K562 (cell line): ENCODE measurements around the gene CHMP2A. TPM values are rescaled to one million over a fixed set of nuclear protein-coding genes. Genes with fewer than 3 reads are reported as not detected.

ENCODE experiments used
- ATAC-seq: fragments of 200-7000 bp; cut with Tn5 transposase; 3 replicates; pipeline ENCODE4 v1.9.1; 2020; ENCODE audit warnings: moderate library complexity
- BruUV-seq: library from RNA; stranded (reverse); fragments of 400-500 nt; replicated peaks from 2 replicates; lab custom pipeline; 2021; lab: Mats Ljungman, UMichigan
- CTCF ChIA-PET: fragments of 300-600 bp; formaldehyde crosslinking; extraction: SDS; loops from one replicate; lab custom pipeline; 2021; ENCODE audit warnings: low intra/inter-chr PET ratio; lab: Yijun Ruan, JAX
- POLR2A ChIA-PET: fragments of 300-600, 350-650 bp; sonication (Branson Sonifier 250); formaldehyde crosslinking; extraction: SDS; loops from one replicate; lab custom pipeline; 2021; ENCODE audit warnings: antibody characterized with exemption, inconsistent platforms; lab: Yijun Ruan, JAX
- DNase-seq, 4 experiments: peaks; one replicate each; pipeline versions ENCODE4 v3.0.0 to v3.0.0-alpha.2; 2011 to 2018; ENCODE audit warnings: low spot score in 3 of 4, mixed read lengths in 3 of 4; ENCODE audit errors: extremely low read depth in 1 of 4
- FAIRE-seq: peaks from 2 replicates; lab custom pipeline; 2011; peaks lifted over from hg19 to GRCh38; lab: Jason Lieb, UNC
- H2AFZ ChIP-seq: 2 replicates; pipeline ENCODE4 v1.6.0; 2011; ENCODE audit warnings: low read depth, low read length, control low read depth, inconsistent platforms
- H3K27ac ChIP-seq: fragments of 200-600 bp; 3 replicates; pipeline ENCODE4 v1.8.0; 2011; ENCODE audit warnings: low read depth, mild to moderate bottlenecking, control low read depth, inconsistent platforms, low read length, moderate library complexity, mixed read lengths; ENCODE audit errors: extremely low read depth
- H3K27me3 ChIP-seq, 2 experiments: fragments of 300-600 bp in 1 of 2; 2 replicates in 1 of 2; 3 replicates in 1 of 2; pipeline versions ENCODE4 v1.6.0 to v1.8.0; 2011; ENCODE audit warnings: inconsistent platforms in 2 of 2, low read length in 2 of 2, mild to moderate bottlenecking in 1 of 2, mixed read lengths in 1 of 2, moderate library complexity in 1 of 2; ENCODE audit not compliant: control insufficient read depth in 2 of 2, insufficient read depth in 2 of 2
- H3K36me3 ChIP-seq: fragments of 300-600 bp; 3 replicates; pipeline ENCODE4 v1.8.0; 2011; ENCODE audit warnings: mild to moderate bottlenecking, low read length, inconsistent platforms; ENCODE audit not compliant: control insufficient read depth, insufficient read depth
- H3K4me1 ChIP-seq, 2 experiments: fragments of 200-600 bp in 1 of 2; replicated peaks in 1 of 2; 2 replicates in 1 of 2; 3 replicates in 1 of 2; pipeline versions ENCODE4 v1.5.1 to v1.8.0; 2011; ENCODE audit warnings: inconsistent platforms in 2 of 2, low read length in 2 of 2, mild to moderate bottlenecking in 1 of 2, mixed read lengths in 1 of 2, moderate library complexity in 1 of 2; ENCODE audit not compliant: control insufficient read depth in 2 of 2, insufficient read depth in 2 of 2
- H3K4me2 ChIP-seq: 2 replicates; pipeline ENCODE4 v1.6.1; 2011; ENCODE audit warnings: low read length, control low read depth, inconsistent platforms, mixed read lengths; ENCODE audit not compliant: insufficient read depth
- H3K4me3 ChIP-seq: fragments of 200-600 bp; sonication (generic), shearing (Covaris generic); 2 replicates; pipeline ENCODE4 v1.5.1; 2016; ENCODE audit warnings: control low read depth, inconsistent platforms
- H3K79me2 ChIP-seq: fragments of 200-600 bp; 3 replicates; pipeline ENCODE4 v1.8.0; 2011; ENCODE audit warnings: low read length, inconsistent platforms; ENCODE audit not compliant: control insufficient read depth, insufficient read depth
- H3K9ac ChIP-seq, 2 experiments: 2 replicates each; pipeline versions ENCODE4 v1.6.0 to v1.6.1; 2011; ENCODE audit warnings: low read depth in 2 of 2, low read length in 2 of 2, control low read depth in 1 of 2, inconsistent platforms in 1 of 2, mild to moderate bottlenecking in 1 of 2, mixed read lengths in 1 of 2; ENCODE audit not compliant: insufficient read depth in 1 of 2
- H3K9me1 ChIP-seq: one replicate; pipeline ENCODE4 v1.6.0; 2011; ENCODE audit warnings: inconsistent platforms, mild to moderate bottlenecking, low read length, moderate library complexity; ENCODE audit not compliant: control insufficient read depth, insufficient read depth
- H3K9me3 ChIP-seq: replicated peaks from 2 replicates; pipeline ENCODE4 v1.5.1; 2011; ENCODE audit warnings: low read depth, low read length, inconsistent platforms; ENCODE audit not compliant: control insufficient read depth, insufficient read depth
- H4K20me1 ChIP-seq: replicated peaks from 2 replicates; pipeline ENCODE4 v1.6.1; 2011; ENCODE audit warnings: low read length, inconsistent platforms, mixed read lengths; ENCODE audit not compliant: control insufficient read depth, insufficient read depth
- CHD4 ChIP-seq: fragments of 200-600 bp; sonication (generic); IDR thresholded peaks from 3 replicates; pipeline ENCODE4 v1.6.1; 2012; ENCODE audit warnings: low read depth, mild to moderate bottlenecking, mixed read lengths, low read length, inconsistent platforms; ENCODE audit not compliant: insufficient read depth, insufficient replicate concordance, poor library complexity, severe bottlenecking
- E2F8 ChIP-seq: fragments of 450-650 bp; IDR thresholded peaks from 2 replicates; pipeline ENCODE4 v1.7.1; 2018; ENCODE audit warnings: mild to moderate bottlenecking, low read depth; ENCODE audit not compliant: partially characterized antibody
- ILK ChIP-seq: fragments of 450-650 bp; IDR thresholded peaks from 2 replicates; pipeline ENCODE4 v1.6.1; 2016; ENCODE audit warnings: missing genetic modification characterization, low read depth, mild to moderate bottlenecking, missing compliant biosample characterization, moderate library complexity, borderline replicate concordance
- POLR2G ChIP-seq: fragments of 200-400 bp; formaldehyde crosslinking; IDR thresholded peaks from 2 replicates; pipeline ENCODE4 v1.6.1; 2017; ENCODE audit warnings: low read depth, mild to moderate bottlenecking, antibody characterized with exemption, low read length, moderate library complexity
- RBFOX2 ChIP-seq: fragments of 200-400 bp; formaldehyde crosslinking; IDR thresholded peaks from 2 replicates; pipeline ENCODE4 v1.6.1; 2017; ENCODE audit warnings: low read depth, mild to moderate bottlenecking, low read length, moderate library complexity
- SIRT6 ChIP-seq: IDR thresholded peaks from one replicate; pipeline ENCODE4 v1.6.1; 2012; ENCODE audit warnings: low read depth, mild to moderate bottlenecking, control low read depth, inconsistent platforms, low read length, moderate library complexity
- SNIP1 ChIP-seq: fragments of 450-650 bp; IDR thresholded peaks from 2 replicates; pipeline ENCODE4 v1.7.1; 2017; ENCODE audit warnings: low read depth, mild to moderate bottlenecking
- TCF7L2 ChIP-seq: fragments of 150-350 bp; IDR thresholded peaks from 2 replicates; pipeline ENCODE4 v1.6.1; 2016; ENCODE audit warnings: low read depth, mild to moderate bottlenecking, low read length, moderate library complexity
- WGBS: fragments of 100-300 bp; shearing (Covaris generic); methylation state at CpG from one replicate; pipeline ENCODE4 v1.1.6; 2016; ENCODE audit warnings: low coverage, mixed read lengths; ENCODE audit not compliant: insufficient coverage; ENCODE audit errors: missing lambda C conversion rate; 5-methylcytosine and 5-hydroxymethylcytosine counted together
- in situ Hi-C: fragments of 300-500 bp; cut with MboI; formaldehyde crosslinking; loops from 4 replicates; pipeline ENCODE4 v1.15.0; 2018; ENCODE audit warnings: inconsistent platforms, mixed read lengths
- intact Hi-C: fragments of 100-400 bp; cut with micrococcal nuclease; formaldehyde crosslinking; loops from 2 replicates; pipeline ENCODE4 v1.14.2; 2022
- polyA plus RNA-seq, 8 experiments: library from polyadenylated mRNA; depleted of rRNA in 4 of 8; stranded (reverse) in 5 of 8; unstranded in 3 of 8; fragments of >200 nt; fragmentation: Nextera tagmentation in 2 of 8; fragmentation: Illumina TruSeq in 1 of 8; extraction: Ambion mirVana in 2 of 8; extraction: Trizol in 1 of 8; gene quantifications; 2 replicates each; pipeline versions ENCODE4 v1.2.1 to v1.2.3, GENCODE V29; 2011 to 2014; ENCODE audit warnings: inconsistent platforms in 1 of 8, missing spikeins in 1 of 8
- total RNA-seq, 7 experiments: library from RNA; depleted of rRNA in 6 of 7; stranded (reverse); fragments of >200 nt in 6 of 7; fragmentation: Illumina TruSeq in 2 of 7; extraction: Trizol in 2 of 7; gene quantifications; 2 replicates each; pipeline versions ENCODE4 v1.2.1 to v1.2.3, GENCODE V29; 2011 to 2021; ENCODE audit warnings: low replicate concordance in 1 of 7

The CHMP2A gene
- total and polyA plus RNA-seq, 9 of the 15 experiments (the other 6 are each of a cell fraction or from before 2014, with no cell fraction given), result 57.6 to 159 (median 87.2) TPM

- no peak for FAIRE-seq
Measured at GRCh38 chr19:58570770-58571574, 16.1 kb upstream of the CHMP2A start.

GRCh38 chr19:58569943-58570670, 15.2 kb upstream of the CHMP2A start:
- 82% methylated on average over 8 of the region's 8 CpGs for WGBS
- Histone ChIP-seq H3K9me3 (no peaks in the 10 kb centered on the region), H3K79me2 (peaks cover 13% of the 10 kb centered on the region), H4K20me1 (no peaks in the 10 kb centered on the region), H3K4me1 (peaks cover 25% of the 10 kb centered on the region in 2 experiments; a peak in 4 of 5 replicates), H2AFZ (no peak overlapping the region), H3K27ac (no peak overlapping the region), H3K4me2 (no peak overlapping the region), H3K27me3 (no peaks in the 10 kb centered on the region), H3K9ac (peak overlapping the region in 1 of 2 experiments; percentile 38; a peak in 1 of 4 replicates), H3K36me3 (peaks cover 42% of the 10 kb centered on the region; the same call in 2 of the 3 replicates), H3K9me1 (no peaks in the 10 kb centered on the region), H3K4me3 (no peak overlapping the region)
- in situ Hi-C loops, result no loop called here
- DNase-seq (no peak), FAIRE-seq (no peak), ATAC-seq (no peak)
- intact Hi-C loops, result no loop called here
- POLR2A ChIA-PET, result interaction anchor here (2.8 kb wide), 1 partner anchor 10 kb away, joined by 14 read pairs; no protein-coding TSS in a partner anchor
- no TSS peak for BruUV-seq
- CTCF ChIA-PET, result no interaction called here
- TF ChIP-seq CHD4 (no peak), ILK (no peak), SIRT6 (no peak), SNIP1 (no peak), E2F8 (no peak)

More at GRCh38 chr19:58570770-58571574, 16.1 kb upstream of the CHMP2A start:
- Histone ChIP-seq H3K4me3 (no peak overlapping the region), H3K9me3 (no peaks in the 10 kb centered on the region), H3K4me2 (no peak overlapping the region), H3K79me2 (peaks cover 17% of the 10 kb centered on the region), H4K20me1 (no peaks in the 10 kb centered on the region), H3K27me3 (no peaks in the 10 kb centered on the region), H3K9ac (no peak overlapping the region; a peak in 1 of 4 replicates), H3K36me3 (peaks cover 42% of the 10 kb centered on the region; the same call in 2 of the 3 replicates), H2AFZ (no peak overlapping the region), H3K4me1 (peaks cover 25 to 33% of the 10 kb centered on the region in 2 experiments; a peak in 4 of 5 replicates), H3K9me1 (no peaks in the 10 kb centered on the region), H3K27ac (no peak overlapping the region; the same call in 2 of the 3 replicates)
- intact Hi-C loops, result no loop called here
- DNase-seq (no peak), ATAC-seq (no peak)
- CTCF ChIA-PET, result no interaction called here
- POLR2A ChIA-PET, result interaction anchor here (0.7 to 2.9 kb wide), 3 partner anchors 7 to 16 kb away, joined by 3 to 24 read pairs (median 4); partner anchors contain the start of gene CHMP2A
- in situ Hi-C loops, result no loop called here
- WGBS, result 86% methylated on average over 19 of the region's 25 CpGs
- TF ChIP-seq RBFOX2 (peak; percentile 49), TCF7L2 (no peak), POLR2G (peak; percentile 66)
- TF ChIP-seq, all 486 proteins: peak for 2
- no TSS peak for BruUV-seq
